ENCODE results near the gene VSIG8.

VSIG8 gene

DNA sequence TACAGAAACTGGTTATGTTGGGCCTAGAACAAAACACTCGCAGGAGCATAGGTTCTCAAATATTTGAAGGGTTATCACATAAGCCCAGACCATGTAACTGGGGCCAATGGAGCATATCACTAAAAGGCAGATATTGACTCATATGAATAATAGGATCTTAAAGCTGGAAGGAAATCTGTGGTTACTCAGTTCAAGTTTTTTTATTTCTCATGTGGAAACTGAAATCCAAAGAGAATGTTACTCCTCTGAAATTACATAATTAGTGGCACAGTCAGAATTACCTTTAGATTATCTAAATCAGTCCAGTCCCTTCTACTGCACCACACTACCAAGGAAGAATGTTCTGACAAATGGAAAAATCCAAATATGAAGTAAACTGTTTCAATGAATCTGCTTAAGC, 23.7 kb downstream of the VSIG8 start:
- TF ChIP-seq POLR2AphosphoS5 (IDR thresholded peaks at IDR 0.05; ENCODE audit: low read depth) (no peak), SPI1 (IDR thresholded peaks at IDR 0.05; ENCODE audit: borderline replicate concordance, low read depth) (no peak), GABPA (IDR thresholded peaks at IDR 0.05; ENCODE audit: low read depth) (no peak)
- TF ChIP-seq, protein P1, sequence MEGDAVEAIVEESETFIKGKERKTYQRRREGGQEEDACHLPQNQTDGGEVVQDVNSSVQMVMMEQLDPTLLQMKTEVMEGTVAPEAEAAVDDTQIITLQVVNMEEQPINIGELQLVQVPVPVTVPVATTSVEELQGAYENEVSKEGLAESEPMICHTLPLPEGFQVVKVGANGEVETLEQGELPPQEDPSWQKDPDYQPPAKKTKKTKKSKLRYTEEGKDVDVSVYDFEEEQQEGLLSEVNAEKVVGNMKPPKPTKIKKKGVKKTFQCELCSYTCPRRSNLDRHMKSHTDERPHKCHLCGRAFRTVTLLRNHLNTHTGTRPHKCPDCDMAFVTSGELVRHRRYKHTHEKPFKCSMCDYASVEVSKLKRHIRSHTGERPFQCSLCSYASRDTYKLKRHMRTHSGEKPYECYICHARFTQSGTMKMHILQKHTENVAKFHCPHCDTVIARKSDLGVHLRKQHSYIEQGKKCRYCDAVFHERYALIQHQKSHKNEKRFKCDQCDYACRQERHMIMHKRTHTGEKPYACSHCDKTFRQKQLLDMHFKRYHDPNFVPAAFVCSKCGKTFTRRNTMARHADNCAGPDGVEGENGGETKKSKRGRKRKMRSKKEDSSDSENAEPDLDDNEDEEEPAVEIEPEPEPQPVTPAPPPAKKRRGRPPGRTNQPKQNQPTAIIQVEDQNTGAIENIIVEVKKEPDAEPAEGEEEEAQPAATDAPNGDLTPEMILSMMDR (IDR thresholded peaks at IDR 0.05; ENCODE audit: insufficient read depth, low read length), result no peak
- TF ChIP-seq, protein P2, sequence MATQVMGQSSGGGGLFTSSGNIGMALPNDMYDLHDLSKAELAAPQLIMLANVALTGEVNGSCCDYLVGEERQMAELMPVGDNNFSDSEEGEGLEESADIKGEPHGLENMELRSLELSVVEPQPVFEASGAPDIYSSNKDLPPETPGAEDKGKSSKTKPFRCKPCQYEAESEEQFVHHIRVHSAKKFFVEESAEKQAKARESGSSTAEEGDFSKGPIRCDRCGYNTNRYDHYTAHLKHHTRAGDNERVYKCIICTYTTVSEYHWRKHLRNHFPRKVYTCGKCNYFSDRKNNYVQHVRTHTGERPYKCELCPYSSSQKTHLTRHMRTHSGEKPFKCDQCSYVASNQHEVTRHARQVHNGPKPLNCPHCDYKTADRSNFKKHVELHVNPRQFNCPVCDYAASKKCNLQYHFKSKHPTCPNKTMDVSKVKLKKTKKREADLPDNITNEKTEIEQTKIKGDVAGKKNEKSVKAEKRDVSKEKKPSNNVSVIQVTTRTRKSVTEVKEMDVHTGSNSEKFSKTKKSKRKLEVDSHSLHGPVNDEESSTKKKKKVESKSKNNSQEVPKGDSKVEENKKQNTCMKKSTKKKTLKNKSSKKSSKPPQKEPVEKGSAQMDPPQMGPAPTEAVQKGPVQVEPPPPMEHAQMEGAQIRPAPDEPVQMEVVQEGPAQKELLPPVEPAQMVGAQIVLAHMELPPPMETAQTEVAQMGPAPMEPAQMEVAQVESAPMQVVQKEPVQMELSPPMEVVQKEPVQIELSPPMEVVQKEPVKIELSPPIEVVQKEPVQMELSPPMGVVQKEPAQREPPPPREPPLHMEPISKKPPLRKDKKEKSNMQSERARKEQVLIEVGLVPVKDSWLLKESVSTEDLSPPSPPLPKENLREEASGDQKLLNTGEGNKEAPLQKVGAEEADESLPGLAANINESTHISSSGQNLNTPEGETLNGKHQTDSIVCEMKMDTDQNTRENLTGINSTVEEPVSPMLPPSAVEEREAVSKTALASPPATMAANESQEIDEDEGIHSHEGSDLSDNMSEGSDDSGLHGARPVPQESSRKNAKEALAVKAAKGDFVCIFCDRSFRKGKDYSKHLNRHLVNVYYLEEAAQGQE (IDR thresholded peaks at IDR 0.05; ENCODE audit: insufficient replicate concordance, low read depth), result no peak
- DNase-seq (ENCODE audit: low read depth in 1 of 2, low spot score in 1 of 2), result no peak
- H3K4me3 ChIP-seq (replicated peaks; ENCODE audit: insufficient read depth, low read length), result no peak overlapping the region
- H3K27me3 ChIP-seq (ENCODE audit: insufficient read depth, poor library complexity, severe bottlenecking), result no peaks in the 10 kb centered on the region
- no peak overlapping the region for H3K27ac ChIP-seq (replicated peaks)

DNA sequence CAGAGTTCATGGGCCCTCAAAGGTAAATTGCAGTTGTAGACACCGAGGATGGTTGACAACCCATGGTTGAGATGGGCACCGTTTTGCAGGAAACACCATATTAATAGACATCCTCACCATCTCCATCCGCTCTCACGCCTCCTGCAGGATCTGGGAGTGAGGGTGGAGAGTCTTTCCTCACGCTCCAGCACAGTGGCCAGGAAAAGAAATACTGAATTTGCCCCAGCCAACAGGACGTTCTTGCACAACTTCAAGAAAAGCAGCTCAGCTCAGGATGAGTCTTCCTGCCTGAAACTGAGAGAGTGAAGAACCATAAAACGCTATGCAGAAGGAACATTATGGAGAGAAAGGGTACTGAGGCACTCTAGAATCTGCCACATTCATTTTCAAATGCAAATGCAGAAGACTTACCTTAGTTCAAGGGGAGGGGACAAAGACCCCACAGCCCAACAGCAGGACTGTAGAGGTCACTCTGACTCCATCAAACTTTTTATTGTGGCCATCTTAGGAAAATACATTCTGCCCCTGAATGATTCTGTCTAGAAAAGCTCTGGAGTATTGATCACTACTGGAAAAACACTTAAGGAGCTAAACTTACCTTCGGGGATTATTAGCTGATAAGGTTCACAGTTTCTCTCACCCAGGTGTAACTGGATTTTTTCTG, 26.5 kb downstream of the VSIG8 start:
- Histone ChIP-seq H3K4me3 (replicated peaks; ENCODE audit: insufficient read depth, low read length) (no peak overlapping the region), H3K27me3 (ENCODE audit: insufficient read depth, poor library complexity, severe bottlenecking) (no peaks in the 10 kb centered on the region), H3K27ac (replicated peaks) (no peak overlapping the region)
- TF ChIP-seq GABPA (IDR thresholded peaks at IDR 0.05; ENCODE audit: low read depth), result no peak
- no peak for TF ChIP-seq POLR2AphosphoS5 (IDR thresholded peaks at IDR 0.05; ENCODE audit: low read depth)
- TF ChIP-seq, protein P1 (IDR thresholded peaks at IDR 0.05; ENCODE audit: insufficient read depth, low read length), result no peak
- TF ChIP-seq, protein P2 (IDR thresholded peaks at IDR 0.05; ENCODE audit: insufficient replicate concordance, low read depth), result no peak
- TF ChIP-seq SPI1 (IDR thresholded peaks at IDR 0.05; ENCODE audit: borderline replicate concordance, low read depth), result no peak
- DNase-seq (ENCODE audit: low read depth in 1 of 2, low spot score in 1 of 2), result no peak

DNA sequence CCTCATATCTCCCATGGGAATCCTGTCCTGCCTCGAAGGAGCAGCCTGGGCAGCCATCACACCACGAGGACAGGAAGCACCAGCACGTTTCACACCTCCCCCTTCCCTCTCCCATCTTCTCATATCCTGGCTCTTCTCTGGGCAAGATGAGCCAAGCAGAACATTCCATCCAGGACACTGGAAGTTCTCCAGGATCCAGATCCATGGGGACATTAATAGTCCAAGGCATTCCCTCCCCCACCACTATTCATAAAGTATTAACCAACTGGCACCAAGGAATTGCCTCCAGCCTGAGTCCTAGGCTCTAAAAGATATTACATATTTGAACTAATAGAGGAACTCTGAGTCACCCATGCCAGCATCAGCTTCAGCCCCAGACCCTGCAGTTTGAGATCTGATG, 27.1 kb downstream of the VSIG8 start:
- no peak for TF ChIP-seq POLR2AphosphoS5 (IDR thresholded peaks at IDR 0.05; ENCODE audit: low read depth)
- H3K27ac ChIP-seq (replicated peaks), result no peak overlapping the region
- DNase-seq (ENCODE audit: low read depth in 1 of 2, low spot score in 1 of 2), result no peak
- no peaks in the 10 kb centered on the region for H3K27me3 ChIP-seq (ENCODE audit: insufficient read depth, poor library complexity, severe bottlenecking)
- no peak overlapping the region for H3K4me3 ChIP-seq (replicated peaks; ENCODE audit: insufficient read depth, low read length)

DNA sequence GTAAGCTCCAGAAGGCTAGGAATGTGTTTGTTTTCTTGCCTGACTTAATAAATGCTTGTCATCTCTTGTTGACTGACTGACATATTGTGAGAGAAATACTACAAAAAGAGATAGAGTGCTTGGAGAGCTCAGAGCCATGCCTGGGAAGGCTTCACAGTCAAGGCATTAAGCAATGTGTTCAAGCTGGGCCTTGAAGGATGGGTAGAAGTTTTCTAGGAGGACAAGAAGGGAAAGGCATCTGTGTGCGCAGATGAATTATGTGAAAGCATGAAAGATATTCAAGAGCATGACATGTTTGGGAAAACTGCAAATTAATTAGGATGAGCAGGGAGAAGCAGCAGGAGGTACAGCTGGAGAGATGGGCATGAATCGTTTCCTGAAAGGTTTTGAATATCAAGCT, 30.1 kb downstream of the VSIG8 start:
- TF ChIP-seq, protein P2 (IDR thresholded peaks at IDR 0.05; ENCODE audit: insufficient replicate concordance, low read depth), result no peak
- no peak for TF ChIP-seq POLR2AphosphoS5 (IDR thresholded peaks at IDR 0.05; ENCODE audit: low read depth)
- no peak for TF ChIP-seq GABPA (IDR thresholded peaks at IDR 0.05; ENCODE audit: low read depth)
- no peak for TF ChIP-seq SPI1 (IDR thresholded peaks at IDR 0.05; ENCODE audit: borderline replicate concordance, low read depth)
- TF ChIP-seq, protein P1 (IDR thresholded peaks at IDR 0.05; ENCODE audit: insufficient read depth, low read length), result no peak
- no peak for DNase-seq (ENCODE audit: low read depth in 1 of 2, low spot score in 1 of 2)
- no peak overlapping the region for H3K4me3 ChIP-seq (replicated peaks; ENCODE audit: insufficient read depth, low read length)
- no peak overlapping the region for H3K27ac ChIP-seq (replicated peaks)
- no peaks in the 10 kb centered on the region for H3K27me3 ChIP-seq (ENCODE audit: insufficient read depth, poor library complexity, severe bottlenecking)
